ENCODE data around the gene SLAMF9.

Gene SLAMF9

DNA sequence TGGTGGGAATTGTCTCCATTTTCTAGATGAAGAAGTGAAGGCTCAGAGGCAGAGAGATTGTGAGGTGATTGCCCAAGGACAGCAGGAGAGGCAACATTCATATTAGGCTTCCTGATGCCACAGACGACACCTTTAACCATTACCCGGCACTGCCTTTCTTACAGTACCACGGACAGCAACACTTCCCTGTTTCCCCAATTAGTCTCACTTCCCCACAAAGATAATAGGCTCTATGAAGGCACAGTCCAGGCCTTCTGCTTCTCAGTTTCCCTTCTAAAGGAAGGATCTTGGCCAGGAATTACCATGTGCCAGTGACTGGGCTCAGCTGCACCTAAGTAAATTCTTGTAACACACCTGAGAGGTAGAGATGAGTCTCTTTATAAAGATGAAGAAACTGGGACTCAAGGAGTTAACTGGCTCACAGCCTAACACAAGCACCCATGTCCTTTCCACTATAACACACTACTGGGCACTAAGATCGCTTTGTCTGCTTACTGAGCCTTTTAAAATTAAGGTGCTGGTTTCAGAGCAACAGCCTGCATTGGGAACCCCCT is 18.2 kb downstream of the SLAMF9 start:
- no peak for DNase-seq
- intact Hi-C loops (cut with DNase I): loop anchor here (1.0 to 10.0 kb wide), 2 partner anchors 72 to 439 kb away; no protein-coding TSS in a partner anchor

DNA sequence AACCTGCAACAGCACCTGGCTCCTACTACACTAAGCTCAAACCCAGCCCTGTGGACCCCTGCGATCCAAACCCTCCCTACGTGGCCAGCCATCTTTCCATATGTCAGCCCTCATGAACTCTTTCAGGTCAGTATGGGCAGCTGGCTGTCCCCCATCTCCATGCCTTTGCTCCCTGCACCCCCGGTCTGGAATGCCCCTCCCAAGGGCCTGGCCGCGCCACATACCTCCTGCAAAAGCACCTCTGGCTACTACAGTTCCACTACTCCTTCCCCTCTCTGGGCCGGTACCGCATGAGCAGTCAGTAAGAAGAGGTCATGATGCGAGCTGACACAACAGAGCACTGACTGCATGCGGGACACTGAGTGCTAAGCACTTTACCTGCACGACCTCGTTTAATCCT is 18.7 kb downstream of the SLAMF9 start:
- peak in 1 of 10 donors; percentile 48 for DNase-seq
- intact Hi-C loops (cut with DNase I): loop anchor here (10.0 kb wide), 1 partner anchor 439 kb away; no protein-coding TSS in a partner anchor

DNA sequence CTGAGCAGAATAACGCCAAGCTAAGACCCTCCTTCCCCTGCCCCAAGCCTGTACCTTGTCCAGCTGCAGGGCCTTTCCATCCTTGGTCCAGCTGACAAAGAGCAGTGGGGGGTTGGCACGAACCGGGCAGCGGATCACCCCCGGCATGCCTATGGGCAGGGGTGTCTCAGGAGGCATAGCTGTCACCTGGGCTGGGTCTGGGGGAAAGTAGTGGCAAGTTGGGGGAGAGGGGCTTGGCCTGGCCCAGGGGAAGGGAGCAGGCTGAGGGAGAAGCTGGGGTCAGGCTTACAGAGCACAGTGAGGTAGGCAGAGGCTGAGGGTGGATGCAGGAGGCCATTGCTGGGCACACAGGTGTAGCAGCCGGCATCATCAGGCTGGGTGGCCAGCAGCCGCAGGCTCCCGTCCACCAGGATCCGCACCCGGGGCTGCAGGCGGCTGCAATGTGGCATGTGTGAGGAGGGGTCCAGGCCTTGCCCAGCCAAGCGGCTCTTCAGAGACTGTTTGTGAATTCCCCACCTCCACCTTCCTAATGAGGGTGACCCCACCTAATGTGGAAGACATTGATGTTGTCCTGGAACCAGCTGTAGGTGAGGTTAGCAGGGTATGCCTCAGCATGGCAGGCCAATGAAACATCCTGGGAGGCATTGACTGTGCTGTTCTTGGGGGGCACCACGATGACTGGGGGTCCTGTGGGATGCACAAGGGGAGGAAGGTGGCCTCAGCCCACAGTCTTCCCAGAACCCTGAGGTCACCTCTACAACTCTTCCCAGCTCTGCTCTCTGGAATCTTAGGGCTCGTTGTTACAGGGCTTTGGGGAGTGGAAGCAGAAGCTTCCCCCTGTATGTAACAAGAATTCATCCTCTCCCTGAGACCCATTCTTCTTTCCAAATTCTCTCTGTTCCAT is 19.6 kb downstream of the SLAMF9 start:
- peak in 2 of 10 donors; percentile 70 to 72 for DNase-seq
- intact Hi-C loops (cut with DNase I): loop anchor here (10.0 kb wide), 1 partner anchor 440 kb away; no protein-coding TSS in a partner anchor

DNA sequence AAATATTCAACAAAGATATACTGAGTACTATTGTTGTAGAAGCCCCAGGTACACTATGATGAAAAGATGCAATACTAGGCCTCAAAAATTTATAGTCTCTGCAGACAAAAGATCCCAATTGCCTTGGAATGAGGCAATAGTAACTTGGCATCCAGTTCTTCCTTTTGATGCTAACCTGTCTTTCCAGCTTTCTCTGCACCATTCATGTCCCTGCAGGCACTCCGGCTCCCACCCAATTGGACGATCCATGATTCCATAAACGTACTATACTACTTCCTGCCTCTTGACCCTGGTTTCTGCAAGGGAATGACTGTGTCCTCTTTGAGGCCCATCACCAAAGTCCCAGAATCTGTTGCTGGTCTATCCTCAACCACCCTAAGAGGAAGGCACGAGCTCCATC is 20.7 kb downstream of the SLAMF9 start:
- intact Hi-C loops (cut with DNase I): loop anchor here (10.0 kb wide), 1 partner anchor 441 kb away; no protein-coding TSS in a partner anchor
- DNase-seq: peak in 1 of 10 donors; percentile 21

DNA sequence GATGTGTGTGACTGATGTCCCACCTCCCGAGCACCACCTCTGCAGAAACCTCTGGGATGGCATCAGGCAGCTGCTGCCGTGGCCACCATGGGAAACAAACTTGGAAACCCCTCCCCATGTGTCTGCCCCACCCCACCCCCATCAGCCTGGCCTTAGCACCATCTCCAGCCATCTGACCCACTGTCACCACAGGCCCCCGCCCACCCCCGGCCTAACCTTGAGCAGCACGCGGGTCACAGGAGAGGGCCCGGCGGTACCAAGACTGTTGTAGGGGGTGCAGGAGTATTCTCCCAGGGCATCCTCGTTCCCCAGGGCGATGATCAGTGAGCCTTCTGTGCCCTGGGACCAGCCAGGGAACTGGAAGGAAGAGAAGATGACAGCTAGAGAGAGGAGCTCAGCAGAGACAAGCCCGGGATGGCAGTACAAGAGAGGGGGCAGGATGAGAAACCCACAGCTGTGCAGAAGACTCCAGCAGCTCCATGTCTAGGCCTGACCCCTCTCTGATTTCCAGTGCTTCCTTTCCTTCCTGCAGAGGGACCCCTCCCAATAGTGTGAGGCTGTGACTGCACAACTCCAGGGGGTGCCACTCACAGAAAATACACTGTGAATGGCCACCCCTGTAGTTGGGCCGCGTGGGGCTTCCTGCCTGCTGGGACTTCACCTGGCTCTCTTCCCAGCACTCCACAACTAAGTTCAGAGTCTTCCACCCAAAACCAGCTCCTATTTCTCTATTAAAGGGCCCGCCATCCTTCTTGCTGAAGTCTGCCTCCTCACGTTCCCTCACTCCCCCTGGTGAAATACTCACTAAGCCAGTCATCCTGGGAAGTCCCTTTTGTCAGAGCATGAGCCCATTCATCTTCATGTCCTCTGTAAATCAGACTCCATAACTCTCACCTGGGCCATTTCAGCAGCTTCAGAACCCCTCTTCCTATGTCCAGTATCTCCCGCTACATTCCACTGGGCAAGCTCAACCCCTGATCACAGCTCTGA is 21.4 kb downstream of the SLAMF9 start:
- intact Hi-C loops (cut with DNase I): loop anchor here (10.0 kb wide), 1 partner anchor 442 kb away; no protein-coding TSS in a partner anchor
- peak in 2 of 10 donors; percentile 30 to 32 for DNase-seq

DNA sequence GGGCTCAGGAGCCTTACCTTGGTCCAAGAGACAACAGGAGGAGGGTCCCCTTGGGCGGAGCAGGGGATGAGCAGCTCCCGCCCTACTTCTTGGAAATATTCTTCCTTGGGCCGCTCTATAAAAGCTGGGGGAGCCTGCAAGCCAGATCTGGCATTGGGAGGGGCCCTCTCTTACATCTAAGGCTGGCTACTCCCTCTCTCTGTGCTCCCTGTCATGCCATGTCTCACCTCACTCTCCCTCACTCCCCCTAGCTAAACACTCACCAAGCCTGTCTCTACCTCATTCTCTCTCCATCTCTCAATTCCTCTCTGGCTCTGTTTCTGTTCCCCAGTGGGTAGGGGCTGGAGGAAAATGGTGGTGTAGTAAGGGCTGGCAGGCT is 22.3 kb downstream of the SLAMF9 start:
- peak in 1 of 10 donors; percentile 23 for DNase-seq
- intact Hi-C loops (cut with DNase I): loop anchor here (10.0 kb wide), 1 partner anchor 443 kb away; no protein-coding TSS in a partner anchor

DNA sequence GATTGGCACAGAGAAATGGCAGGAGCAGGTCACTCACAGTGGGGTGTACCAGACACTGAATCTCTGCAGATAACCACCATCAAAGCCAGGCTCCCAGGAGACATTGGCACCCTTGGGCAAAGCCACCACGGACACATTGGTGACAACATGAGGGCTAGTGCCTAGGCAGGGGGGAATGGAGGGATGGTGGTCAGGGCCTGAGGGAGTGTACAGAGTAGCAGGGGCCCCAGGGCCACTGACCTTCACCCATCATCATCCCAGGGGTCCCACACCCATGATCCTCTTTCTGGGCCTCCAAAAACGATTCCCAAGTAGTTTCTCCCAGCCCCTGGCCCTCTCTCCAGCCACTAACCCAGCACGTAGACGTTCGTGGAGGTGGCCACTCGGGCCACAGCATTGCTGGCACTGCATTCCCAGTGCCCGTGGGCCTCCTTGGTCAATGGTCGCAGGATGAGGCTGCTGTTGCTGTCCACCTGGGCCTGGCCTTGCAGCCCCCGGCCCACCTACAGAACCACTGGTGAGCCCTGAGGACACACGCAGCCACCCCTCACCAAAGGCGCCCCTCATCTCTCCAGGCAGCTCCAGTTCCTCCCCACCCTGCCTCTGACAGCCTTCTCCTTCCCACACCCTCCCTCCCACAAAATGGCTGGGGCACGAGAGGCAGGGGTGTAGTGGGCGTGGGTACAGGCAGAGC is 22.8 kb downstream of the SLAMF9 start:
- intact Hi-C loops (cut with DNase I): loop anchor here (10.0 kb wide), 1 partner anchor 444 kb away; no protein-coding TSS in a partner anchor
- peak in 2 of 10 donors; percentile 21 to 50 for DNase-seq

DNA sequence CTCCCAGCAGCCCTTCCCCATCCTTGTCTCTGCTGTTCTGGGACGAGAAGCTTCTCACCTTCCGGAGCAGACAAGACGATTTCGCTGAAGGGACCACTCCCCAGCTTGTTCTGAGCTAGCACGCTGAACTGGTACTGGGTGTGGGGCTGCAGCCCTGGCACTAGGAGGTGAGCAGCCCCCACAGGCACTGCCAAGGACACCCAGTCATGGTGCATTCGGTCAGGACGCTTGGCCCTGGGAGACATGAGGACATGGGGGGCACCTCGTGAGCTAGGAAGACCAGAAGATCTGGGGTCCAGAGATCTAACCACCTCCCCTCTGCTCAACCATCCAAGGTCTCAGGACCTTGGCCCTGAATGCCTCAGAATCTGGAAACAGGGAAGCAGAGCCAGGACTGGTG is 23.4 kb downstream of the SLAMF9 start:
- peak in 1 of 10 donors; percentile 15 for DNase-seq
- intact Hi-C loops (cut with DNase I): loop anchor here (10.0 kb wide), 1 partner anchor 444 kb away; no protein-coding TSS in a partner anchor

DNA sequence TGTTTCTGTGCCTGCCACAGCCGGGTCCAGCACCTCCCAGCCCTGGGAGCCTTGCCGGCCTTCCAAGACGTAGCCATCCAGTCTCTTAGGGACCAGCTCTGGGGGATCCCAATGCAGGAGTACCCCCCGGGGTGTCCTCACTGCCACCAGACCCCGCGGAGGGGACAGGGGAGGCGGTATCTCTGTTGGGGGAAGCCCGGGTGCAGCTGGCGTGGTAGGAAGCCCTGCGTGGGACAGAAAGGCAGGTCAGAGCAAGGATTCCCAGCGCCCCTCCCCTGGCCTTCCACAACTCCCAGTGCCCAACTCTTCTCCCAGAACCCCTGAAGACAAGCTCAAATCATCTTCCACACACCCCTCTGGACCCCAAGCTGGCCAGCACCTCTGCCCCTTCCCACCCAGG is 23.8 kb downstream of the SLAMF9 start:
- intact Hi-C loops (cut with DNase I): loop anchor here (10.0 kb wide), 1 partner anchor 445 kb away; no protein-coding TSS in a partner anchor

DNA sequence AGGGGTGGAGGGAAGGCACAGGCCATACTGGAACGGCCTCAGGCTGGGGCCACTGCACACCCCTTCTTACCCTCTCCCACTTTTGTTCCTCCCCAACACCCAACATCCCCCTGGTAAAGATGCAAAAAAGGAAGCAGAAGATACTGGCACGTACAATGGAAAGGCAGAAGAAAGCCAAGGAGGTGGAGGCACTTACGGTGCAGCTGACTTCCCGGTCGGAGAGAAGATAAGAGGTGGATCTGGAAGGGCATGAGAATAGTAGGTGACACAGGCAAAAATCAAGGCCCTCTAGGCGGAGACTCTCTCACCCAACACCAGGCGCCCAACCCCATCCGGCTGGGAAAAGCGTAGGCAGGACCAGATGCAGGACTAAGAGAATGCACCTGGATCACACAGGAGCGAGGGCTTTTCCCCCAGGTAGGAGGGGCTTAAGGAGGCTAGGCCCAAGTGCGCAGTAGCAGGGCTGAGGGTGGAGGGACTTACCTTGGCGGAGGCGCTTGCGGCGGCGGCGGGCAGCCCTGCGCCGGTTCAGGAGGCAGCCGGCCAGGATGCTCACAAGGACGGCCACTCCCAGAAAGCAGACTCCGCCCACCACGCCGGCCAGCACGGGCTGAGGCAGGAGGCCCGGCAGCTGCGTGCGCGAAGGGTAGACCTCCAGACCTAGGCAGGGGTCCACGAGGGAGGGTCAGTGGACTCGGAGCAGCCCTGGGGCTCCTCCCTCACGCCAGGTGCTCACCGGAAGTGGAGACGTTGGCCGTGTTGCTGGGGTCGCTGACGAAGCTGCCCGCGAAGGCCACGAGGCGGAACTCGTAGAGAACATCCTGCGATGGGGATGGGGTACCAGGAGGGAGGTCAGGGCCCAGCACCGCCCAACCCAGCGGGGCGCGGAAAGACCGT is 24.6 kb downstream of the SLAMF9 start:
- intact Hi-C loops (cut with DNase I): loop anchor here (10.0 kb wide), 1 partner anchor 445 kb away; no protein-coding TSS in a partner anchor
- DNase-seq: peak in 1 of 10 donors; percentile 79

More for the DNA sequence above, 23.8 kb downstream of the SLAMF9 start:
- DNase-seq: peak in 1 of 10 donors; percentile 50

DNA sequence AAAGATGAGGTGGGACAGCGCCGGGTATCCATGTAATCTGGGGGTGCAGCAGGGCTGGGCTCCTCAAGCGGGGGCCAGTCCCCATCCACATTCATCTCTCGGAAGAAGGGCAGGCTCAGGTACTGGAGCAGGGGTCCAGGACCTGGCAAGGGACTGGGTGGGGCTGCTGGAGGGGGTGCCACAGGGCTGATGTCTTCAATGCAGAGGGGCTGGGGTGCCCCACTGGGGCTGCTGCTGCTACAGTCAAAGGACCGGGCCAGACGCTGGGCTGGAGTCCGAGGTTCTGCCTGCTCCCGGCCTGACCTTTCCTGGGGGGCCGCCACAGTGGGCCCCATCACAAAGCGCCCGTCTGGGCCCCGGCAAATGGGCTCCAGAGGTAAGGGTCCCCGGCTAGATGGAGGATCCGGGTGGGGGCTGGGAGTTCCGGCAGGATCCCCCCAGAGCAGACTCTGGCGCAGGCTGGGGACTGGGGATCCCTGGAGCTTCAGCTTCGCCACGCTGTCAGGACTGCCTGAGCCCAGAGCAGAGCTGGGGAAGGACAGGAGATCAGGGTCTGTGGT is 25.5 kb downstream of the SLAMF9 start:
- DNase-seq: peak in 1 of 10 donors; percentile 73
- intact Hi-C loops (cut with DNase I): no loop called here

DNA sequence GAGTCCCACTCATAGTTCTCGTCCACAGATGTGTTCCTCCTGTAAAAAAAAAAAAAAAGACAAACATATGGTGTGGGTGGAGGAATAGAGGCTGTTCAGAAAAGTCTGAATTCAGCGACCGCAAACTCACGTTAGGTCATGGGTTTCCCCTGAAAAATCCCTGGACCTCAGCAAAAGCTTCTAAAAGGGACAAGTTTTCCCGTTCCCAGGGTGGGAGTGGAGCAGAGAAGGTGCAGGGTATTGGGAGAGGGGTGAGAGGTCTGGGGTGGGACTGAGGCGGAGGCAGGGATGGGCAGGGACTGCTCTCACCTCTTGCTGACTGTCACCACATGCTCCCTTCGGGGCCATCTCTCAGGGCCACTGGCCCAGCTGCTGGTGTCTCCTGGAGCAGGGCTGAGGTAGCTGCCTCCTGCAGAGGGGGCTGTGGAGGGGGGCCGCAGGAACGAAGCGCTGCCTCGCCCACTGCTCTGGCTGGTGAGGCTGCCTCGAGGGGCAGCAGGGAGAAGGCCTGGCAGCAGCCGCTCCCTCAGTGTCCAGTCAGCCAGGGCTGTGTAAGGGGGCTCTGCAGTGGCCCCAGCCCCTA is 26.1 kb downstream of the SLAMF9 start:
- intact Hi-C loops (cut with DNase I): no loop called here
- DNase-seq: no peak

DNA sequence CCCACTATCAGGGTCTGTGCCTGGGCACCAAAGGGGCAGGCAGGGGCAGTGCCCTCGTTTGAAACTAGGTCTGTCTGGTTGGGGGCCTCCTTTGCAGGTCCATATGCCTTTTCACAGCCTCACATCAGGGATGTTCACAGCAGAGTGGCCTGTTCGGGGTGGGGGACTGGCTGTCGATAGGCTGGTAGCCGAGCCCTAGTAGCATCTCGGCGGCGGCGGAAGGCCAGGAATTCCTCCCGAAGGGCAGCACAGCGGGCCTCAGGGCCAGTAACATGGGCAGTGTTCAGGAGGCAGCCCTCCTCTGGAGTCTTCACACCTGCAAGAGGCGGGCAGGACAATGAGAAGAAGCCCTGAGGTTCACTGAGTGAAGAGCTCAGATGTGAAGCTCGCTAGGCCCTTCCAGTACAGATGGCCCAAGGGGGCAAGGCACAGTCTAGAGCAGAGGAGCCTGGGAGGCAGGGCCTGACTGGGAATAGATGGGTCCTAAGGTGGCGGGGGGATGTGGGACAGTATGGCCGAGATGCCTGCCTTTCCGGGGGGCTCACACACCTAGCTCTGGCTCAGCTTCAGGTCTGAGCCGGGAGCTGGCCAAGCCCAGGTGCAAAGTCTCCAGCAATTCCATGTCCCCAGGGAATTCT is 26.7 kb downstream of the SLAMF9 start:
- DNase-seq: peak in 1 of 10 donors; percentile 63
- intact Hi-C loops (cut with DNase I): no loop called here

DNA sequence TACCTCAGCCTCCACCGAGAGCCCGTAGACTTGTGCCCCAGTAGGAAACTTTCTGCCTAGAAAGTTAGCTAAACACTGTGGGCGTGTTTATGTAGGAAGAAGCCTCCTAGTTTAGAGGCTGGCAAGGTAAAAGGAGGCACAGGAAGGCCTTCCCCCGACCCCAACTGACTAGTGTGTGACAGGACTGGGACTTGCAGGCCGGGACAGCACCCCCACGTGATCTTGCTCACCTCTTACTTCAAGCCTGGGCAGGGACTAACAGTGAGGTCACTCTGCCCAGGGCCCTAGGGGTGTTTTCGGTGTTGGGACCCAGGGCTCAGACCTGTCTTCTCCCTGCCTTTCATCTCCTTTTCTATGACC is 28.3 kb downstream of the SLAMF9 start:
- intact Hi-C loops (cut with DNase I): no loop called here
- DNase-seq: peak in 1 of 10 donors; percentile 71

DNA sequence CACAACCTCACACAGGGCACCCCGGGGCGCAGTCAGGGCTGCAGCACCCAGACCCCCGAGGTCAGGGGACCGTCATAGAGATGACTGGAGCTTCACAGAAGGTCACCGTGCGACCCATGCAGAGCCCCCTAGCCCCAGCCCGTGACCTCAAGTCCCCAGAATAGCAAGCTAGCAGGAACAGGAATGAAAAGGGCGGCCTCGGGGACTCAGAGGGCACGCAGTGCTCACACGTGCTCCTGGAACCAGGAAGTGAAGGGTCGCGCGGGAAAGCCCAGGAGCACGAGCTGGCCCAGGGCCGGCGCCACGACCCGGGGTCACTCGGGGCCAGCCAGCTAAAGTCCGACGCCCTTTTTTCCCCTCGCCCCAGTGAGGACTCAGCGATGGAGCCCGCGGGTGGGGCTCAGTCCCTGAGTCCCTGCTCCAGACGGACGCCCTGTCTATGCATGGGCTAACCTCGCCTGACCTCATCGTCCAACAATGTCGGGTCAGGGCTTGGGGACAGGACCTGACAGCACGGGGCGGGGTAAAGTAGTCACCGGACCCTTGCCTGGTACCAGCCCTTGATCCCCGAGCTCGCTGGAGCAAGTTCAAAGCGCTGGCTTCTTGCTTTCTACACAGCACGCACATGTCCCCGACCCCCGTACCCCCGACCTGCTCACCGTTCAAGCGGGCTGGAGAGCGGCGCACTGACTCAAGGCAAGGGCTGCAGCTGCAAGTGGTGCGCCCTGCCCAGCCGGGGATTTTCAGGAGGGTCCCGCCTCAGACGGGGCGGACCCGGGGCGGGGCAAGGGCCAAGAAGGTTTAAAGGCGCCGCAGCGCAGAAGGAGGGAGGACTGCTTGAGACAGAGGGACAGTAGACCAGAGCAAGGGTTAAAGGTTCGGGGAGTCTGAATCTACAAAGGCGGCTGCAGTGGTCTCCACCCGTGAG is 29.0 kb downstream of the SLAMF9 start, which contains the start of gene TAGLN2:
Gene TAGLN2, minus strand, starts transcription at position 717 of the 928 bp plus-strand sequence. CDS start 4,998 bp downstream, outside the sequence.
- DNase-seq: peak in 9 of 10 donors; percentile 40 to 94 (median 63)
- intact Hi-C loops (cut with DNase I): no loop called here
